Hepatocyte (in vitro differentiated cells): Measurements from ENCODE around the gene DHRS7B. TPM values are rescaled to one million over a fixed set of nuclear protein-coding genes. Genes with fewer than 3 reads are reported as not detected.

Experiments used
- DNase-seq: peaks from one replicate; pipeline ENCODE4 v3.0.0-alpha.2; 2016; ENCODE audit warnings: low spot score
- H2AFZ ChIP-seq: fragments of 200-600 bp; sonication (generic); 2 replicates; pipeline ENCODE4 v1.6.0; 2016; ENCODE audit warnings: antibody characterized with exemption, mild to moderate bottlenecking
- H3K27ac ChIP-seq: fragments of 200-600 bp; sonication (generic); 2 replicates; pipeline ENCODE4 v1.5.1; 2016; ENCODE audit warnings: mild to moderate bottlenecking
- H3K27me3 ChIP-seq: fragments of 200-600 bp; sonication (generic); 2 replicates; pipeline ENCODE4 v1.6.1; 2016
- H3K36me3 ChIP-seq: fragments of 200-600 bp; sonication (generic); replicated peaks from 2 replicates; pipeline ENCODE4 v1.5.1; 2016; ENCODE audit warnings: low read depth; ENCODE audit not compliant: insufficient read depth
- H3K4me1 ChIP-seq: fragments of 200-600 bp; sonication (generic); 2 replicates; pipeline ENCODE4 v1.5.1; 2016; ENCODE audit warnings: mild to moderate bottlenecking, moderate library complexity; ENCODE audit not compliant: insufficient read depth
- H3K4me2 ChIP-seq: fragments of 200-600 bp; sonication (generic); 2 replicates; pipeline ENCODE4 v1.6.0; 2016
- H3K4me3 ChIP-seq: fragments of 200-600 bp; sonication (generic); 2 replicates; pipeline ENCODE4 v1.5.1; 2016; ENCODE audit warnings: mild to moderate bottlenecking
- H3K79me2 ChIP-seq: fragments of 200-600 bp; sonication (generic); 2 replicates; pipeline ENCODE4 v1.6.0; 2017; ENCODE audit warnings: mild to moderate bottlenecking
- H3K9me2 ChIP-seq: fragments of 200-600 bp; sonication (generic); replicated peaks from 2 replicates; pipeline ENCODE4 v1.6.0; 2017; ENCODE audit warnings: mild to moderate bottlenecking; ENCODE audit not compliant: insufficient read depth
- H3K9me3 ChIP-seq: fragments of 200-600 bp; sonication (generic); 2 replicates; pipeline ENCODE4 v1.5.1; 2016; ENCODE audit warnings: low read depth, mild to moderate bottlenecking
- H4K20me1 ChIP-seq: fragments of 200-600 bp; sonication (generic); 2 replicates; pipeline ENCODE4 v1.6.0; 2016; ENCODE audit warnings: mild to moderate bottlenecking; ENCODE audit not compliant: insufficient read depth, poor library complexity, severe bottlenecking
- EZH2 ChIP-seq: fragments of 200-600 bp; sonication (generic); IDR thresholded peaks from 2 replicates; pipeline ENCODE4 v1.6.1; 2016; ENCODE audit warnings: antibody characterized with exemption, mild to moderate bottlenecking, borderline replicate concordance
- EZH2phosphoT487 ChIP-seq: fragments of 200-600 bp; sonication (generic); IDR thresholded peaks from one replicate; pipeline ENCODE4 v1.6.1; 2018; ENCODE audit warnings: antibody characterized with exemption, mild to moderate bottlenecking, low read depth, moderate library complexity; ENCODE audit not compliant: unreplicated experiment, severe bottlenecking
- WGBS: methylation state at CpG from one replicate; pipeline ENCODE4 v1.1.6; 2016; ENCODE audit warnings: low lambda C conversion rate; ENCODE audit errors: missing lambda C conversion rate; 5-methylcytosine and 5-hydroxymethylcytosine counted together
- polyA plus RNA-seq: library from polyadenylated mRNA; unstranded; fragments of >200 nt; fragmentation: Nextera tagmentation; extraction: Ambion mirVana; gene quantifications from 2 replicates; pipeline ENCODE4 v1.2.1, GENCODE V29; 2016
- total RNA-seq: library from RNA; depleted of rRNA; stranded (reverse); fragments of >200 nt; gene quantifications from 2 replicates; pipeline ENCODE4 v1.2.3, GENCODE V29; 2014
- TF ChIP-seq, protein P1 (sequence below): fragments of 200-600 bp; sonication (generic); IDR thresholded peaks from 2 replicates; pipeline ENCODE4 v1.5.1; 2016; ENCODE audit warnings: antibody characterized with exemption, mild to moderate bottlenecking; ENCODE audit not compliant: poor library complexity

The DHRS7B gene
- total and polyA plus RNA-seq, 2 experiments from 2014 or later = 34.6 to 46.2 TPM

- H3K36me3 ChIP-seq = no peaks in the 10 kb centered on the region
- 72% methylated on average over 5 of the region's 5 CpGs for WGBS
- no peaks in the 10 kb centered on the region for H3K9me2 ChIP-seq
- peak overlapping the region; percentile 86 for H3K27ac ChIP-seq
- peak; percentile 52 for DNase-seq
- TF ChIP-seq EZH2 (no peak), EZH2phosphoT487 (no peak)
- TF ChIP-seq, protein P1, sequence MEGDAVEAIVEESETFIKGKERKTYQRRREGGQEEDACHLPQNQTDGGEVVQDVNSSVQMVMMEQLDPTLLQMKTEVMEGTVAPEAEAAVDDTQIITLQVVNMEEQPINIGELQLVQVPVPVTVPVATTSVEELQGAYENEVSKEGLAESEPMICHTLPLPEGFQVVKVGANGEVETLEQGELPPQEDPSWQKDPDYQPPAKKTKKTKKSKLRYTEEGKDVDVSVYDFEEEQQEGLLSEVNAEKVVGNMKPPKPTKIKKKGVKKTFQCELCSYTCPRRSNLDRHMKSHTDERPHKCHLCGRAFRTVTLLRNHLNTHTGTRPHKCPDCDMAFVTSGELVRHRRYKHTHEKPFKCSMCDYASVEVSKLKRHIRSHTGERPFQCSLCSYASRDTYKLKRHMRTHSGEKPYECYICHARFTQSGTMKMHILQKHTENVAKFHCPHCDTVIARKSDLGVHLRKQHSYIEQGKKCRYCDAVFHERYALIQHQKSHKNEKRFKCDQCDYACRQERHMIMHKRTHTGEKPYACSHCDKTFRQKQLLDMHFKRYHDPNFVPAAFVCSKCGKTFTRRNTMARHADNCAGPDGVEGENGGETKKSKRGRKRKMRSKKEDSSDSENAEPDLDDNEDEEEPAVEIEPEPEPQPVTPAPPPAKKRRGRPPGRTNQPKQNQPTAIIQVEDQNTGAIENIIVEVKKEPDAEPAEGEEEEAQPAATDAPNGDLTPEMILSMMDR = no peak
- no peak overlapping the region for H3K4me3 ChIP-seq
- H3K4me1 ChIP-seq = peaks cover 6% of the 10 kb centered on the region
- H3K79me2 ChIP-seq = no peaks in the 10 kb centered on the region
- no peaks in the 10 kb centered on the region for H3K27me3 ChIP-seq
- H2AFZ ChIP-seq = peak overlapping the region; percentile 23
- no peaks in the 10 kb centered on the region for H3K9me3 ChIP-seq
- no peaks in the 10 kb centered on the region for H4K20me1 ChIP-seq
- H3K4me2 ChIP-seq = peak overlapping the region; percentile 31
Observed at GRCh38 chr17:21094298-21094704, 32.5 kb upstream of the DHRS7B start.

GRCh38 chr17:21095735-21096134, 31.0 kb upstream of the DHRS7B start:
- no peak overlapping the region for H2AFZ ChIP-seq
- no peaks in the 10 kb centered on the region for H3K27me3 ChIP-seq
- H3K4me1 ChIP-seq = peaks cover 6% of the 10 kb centered on the region
- no peak overlapping the region for H3K4me3 ChIP-seq
- H3K36me3 ChIP-seq = no peaks in the 10 kb centered on the region
- no peaks in the 10 kb centered on the region for H3K9me3 ChIP-seq
- no peak overlapping the region for H3K27ac ChIP-seq
- TF ChIP-seq EZH2phosphoT487 = no peak
- TF ChIP-seq, protein P1 = no peak
- DNase-seq = no peak
- WGBS = 88% methylated on average over 3 of the region's 3 CpGs
- no peaks in the 10 kb centered on the region for H3K9me2 ChIP-seq
- H3K4me2 ChIP-seq = no peak overlapping the region
- H3K79me2 ChIP-seq = no peaks in the 10 kb centered on the region
- H4K20me1 ChIP-seq = no peaks in the 10 kb centered on the region

DNA sequence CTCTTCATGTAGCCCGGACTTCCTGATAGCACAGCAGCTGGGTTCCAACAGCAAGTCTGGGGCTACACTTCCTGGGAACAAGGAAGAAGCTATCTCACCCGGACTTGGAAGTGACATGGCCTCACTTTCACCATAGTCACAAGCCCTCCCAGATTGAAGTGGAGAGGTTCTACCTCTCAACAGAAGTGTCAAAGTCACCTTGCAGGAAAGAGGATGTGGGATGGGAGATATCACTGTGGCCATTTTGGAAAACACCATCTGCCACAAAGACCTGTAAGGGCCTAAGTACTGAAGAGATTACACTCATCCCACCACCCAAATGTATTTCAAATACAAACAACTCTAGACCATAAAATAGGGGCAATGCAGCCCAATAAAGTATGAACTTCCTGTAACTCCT, 29.9 kb upstream of the DHRS7B start:
- Histone ChIP-seq H3K27me3 (no peaks in the 10 kb centered on the region), H3K4me2 (no peak overlapping the region), H2AFZ (no peak overlapping the region), H3K9me3 (no peaks in the 10 kb centered on the region), H3K27ac (no peak overlapping the region), H3K4me3 (no peak overlapping the region), H3K79me2 (no peaks in the 10 kb centered on the region), H3K4me1 (peaks cover 6% of the 10 kb centered on the region), H3K9me2 (no peaks in the 10 kb centered on the region), H3K36me3 (no peaks in the 10 kb centered on the region), H4K20me1 (no peaks in the 10 kb centered on the region)
- 87% methylated on average over 2 of the region's 2 CpGs for WGBS
- DNase-seq = no peak
- TF ChIP-seq EZH2phosphoT487 = no peak
- no peak for TF ChIP-seq EZH2
- TF ChIP-seq, protein P1 = no peak
